Mesenchymal stem cell (in vitro differentiated cells and primary cell): ENCODE results near the gene ZFP91.

ENCODE experiments used
- DNase-seq: peaks from one replicate; pipeline ENCODE4 v3.0.0-alpha.2; 2013
- H2AFZ ChIP-seq: one replicate; pipeline ENCODE4 v1.6.1; 2013; ENCODE audit warnings: low read depth, mild to moderate bottlenecking, control low read depth, inconsistent platforms, low read length, moderate library complexity
- H2AK5ac ChIP-seq: 2 replicates; pipeline ENCODE4 v1.6.1; 2013; ENCODE audit warnings: low read length, moderate library complexity, mild to moderate bottlenecking, inconsistent platforms; ENCODE audit not compliant: severe bottlenecking
- H2BK120ac ChIP-seq: one replicate; pipeline ENCODE4 v1.6.1; 2013; ENCODE audit warnings: low read depth, mild to moderate bottlenecking, inconsistent platforms, low read length, moderate library complexity
- H2BK12ac ChIP-seq, 2 experiments: one replicate each; pipeline ENCODE4 v1.6.1; 2013; ENCODE audit warnings: inconsistent platforms in 2 of 2, low read length in 2 of 2, mild to moderate bottlenecking in 2 of 2, moderate library complexity in 2 of 2, control low read depth in 1 of 2
- H2BK15ac ChIP-seq: one replicate; pipeline ENCODE4 v1.6.1; 2013; ENCODE audit warnings: mild to moderate bottlenecking, low read depth, inconsistent platforms; ENCODE audit not compliant: poor library complexity, severe bottlenecking
- H2BK5ac ChIP-seq: 2 replicates; pipeline ENCODE4 v1.6.1; 2013; ENCODE audit warnings: low read depth, mild to moderate bottlenecking, low read length, control low read depth, inconsistent platforms; ENCODE audit not compliant: poor library complexity, severe bottlenecking
- H3K14ac ChIP-seq, 2 experiments: one replicate each; pipeline ENCODE4 v1.6.1; 2013; ENCODE audit warnings: inconsistent platforms in 2 of 2, low read length in 2 of 2, control low read depth in 1 of 2, mild to moderate bottlenecking in 1 of 2, moderate library complexity in 1 of 2
- H3K18ac ChIP-seq, 2 experiments: one replicate each; pipeline ENCODE4 v1.6.1; 2013; ENCODE audit warnings: inconsistent platforms in 2 of 2, low read length in 2 of 2, control low read depth in 1 of 2, low read depth in 1 of 2, mild to moderate bottlenecking in 1 of 2
- H3K23ac ChIP-seq, 2 experiments: one replicate each; pipeline ENCODE4 v1.6.1; 2013; ENCODE audit warnings: inconsistent platforms in 2 of 2, low read length in 2 of 2, mild to moderate bottlenecking in 2 of 2, moderate library complexity in 2 of 2, control low read depth in 1 of 2
- H3K27ac ChIP-seq: 2 replicates; pipeline ENCODE4 v1.5.1; 2013; ENCODE audit warnings: mild to moderate bottlenecking, moderate library complexity, low read length, control low read depth, inconsistent platforms; ENCODE audit not compliant: poor library complexity, severe bottlenecking
- H3K27me3 ChIP-seq, 2 experiments: 2 replicates each; pipeline versions ENCODE4 v1.6.1 to v1.7.0; 2013; ENCODE audit warnings: low read length in 2 of 2, mild to moderate bottlenecking in 2 of 2, moderate library complexity in 2 of 2, control low read depth in 1 of 2, inconsistent platforms in 1 of 2; ENCODE audit not compliant: control insufficient read depth in 1 of 2, insufficient read depth in 1 of 2
- H3K36me3 ChIP-seq, 2 experiments: 2 replicates each; pipeline versions ENCODE4 v1.6.1 to v1.7.0; 2013; ENCODE audit warnings: low read length in 2 of 2, control low read depth in 1 of 2, inconsistent platforms in 1 of 2, low read depth in 1 of 2, mild to moderate bottlenecking in 1 of 2; ENCODE audit not compliant: insufficient read depth in 2 of 2, control insufficient read depth in 1 of 2
- H3K4ac ChIP-seq, 2 experiments: one replicate each; pipeline ENCODE4 v1.6.1; 2013; ENCODE audit warnings: inconsistent platforms in 2 of 2, low read length in 2 of 2, mild to moderate bottlenecking in 2 of 2, moderate library complexity in 2 of 2, control low read depth in 1 of 2, low read depth in 1 of 2
- H3K4me1 ChIP-seq: 2 replicates; pipeline ENCODE4 v1.6.1; 2013; ENCODE audit warnings: low read depth, low read length, control low read depth; ENCODE audit not compliant: control insufficient read depth, insufficient read depth
- H3K4me2 ChIP-seq: 2 replicates; pipeline ENCODE4 v1.6.1; 2013; ENCODE audit warnings: low read length, mild to moderate bottlenecking, inconsistent platforms; ENCODE audit not compliant: poor library complexity, severe bottlenecking
- H3K4me3 ChIP-seq, 2 experiments: 2 replicates each; pipeline versions ENCODE4 v1.5.1 to v1.7.0; 2013; ENCODE audit warnings: low read length in 2 of 2, mild to moderate bottlenecking in 2 of 2, control low read depth in 1 of 2, low read depth in 1 of 2; ENCODE audit not compliant: insufficient read depth in 1 of 2
- H3K79me1 ChIP-seq: replicated peaks from 2 replicates; pipeline ENCODE4 v1.6.1; 2013; ENCODE audit warnings: mild to moderate bottlenecking, control low read depth, low read length, inconsistent platforms; ENCODE audit not compliant: poor library complexity, severe bottlenecking
- H3K9ac ChIP-seq: 2 replicates; pipeline ENCODE4 v1.7.0; 2013; ENCODE audit warnings: mild to moderate bottlenecking, low read length, moderate library complexity
- H3K9me3 ChIP-seq: 2 replicates; pipeline ENCODE4 v1.7.0; 2013; ENCODE audit warnings: mild to moderate bottlenecking, low read length; ENCODE audit not compliant: control insufficient read depth
- H4K8ac ChIP-seq: one replicate; pipeline ENCODE4 v1.6.1; 2013; ENCODE audit warnings: inconsistent platforms, mild to moderate bottlenecking, low read length, moderate library complexity
- H4K91ac ChIP-seq: one replicate; pipeline ENCODE4 v1.6.1; 2013; ENCODE audit warnings: mild to moderate bottlenecking, low read length, inconsistent platforms
- WGBS: methylation state at CpG from one replicate; pipeline ENCODE4 v1.1.7; 2013; ENCODE audit warnings: mixed read lengths; 5-methylcytosine and 5-hydroxymethylcytosine counted together

Gene ZFP91

GRCh38 chr11:58629857-58630256 is 51.0 kb downstream of the ZFP91 start:
- H3K36me3 ChIP-seq: peaks cover 3 to 21% of the 10 kb centered on the region in 2 experiments
- H2BK120ac ChIP-seq: no peak overlapping the region
- peak overlapping the region; percentile 97 for H2AK5ac ChIP-seq
- H4K91ac ChIP-seq: no peak overlapping the region
- peak overlapping the region; percentile 63 for H3K27ac ChIP-seq
- H3K14ac ChIP-seq: peak overlapping the region in 1 of 2 experiments; percentile 8
- H3K27me3 ChIP-seq: no peaks in the 10 kb centered on the region
- H3K9me3 ChIP-seq: no peaks in the 10 kb centered on the region
- H2BK12ac ChIP-seq: no peak overlapping the region
- H4K8ac ChIP-seq: no peak overlapping the region
- 48% methylated on average over 2 of the region's 2 CpGs for WGBS
- H3K18ac ChIP-seq: no peak overlapping the region
- no peak overlapping the region for H3K23ac ChIP-seq
- H3K79me1 ChIP-seq: peaks cover 3% of the 10 kb centered on the region
- H3K9ac ChIP-seq: no peak overlapping the region
- no peak overlapping the region for H2BK15ac ChIP-seq
- H2BK5ac ChIP-seq: no peak overlapping the region
- H3K4me3 ChIP-seq: no peak overlapping the region
- no peak overlapping the region for H3K4ac ChIP-seq
- H2AFZ ChIP-seq: no peak overlapping the region
- peaks cover 5% of the 10 kb centered on the region for H3K4me1 ChIP-seq
- peak; percentile 58 for DNase-seq
- H3K4me2 ChIP-seq: no peak overlapping the region

GRCh38 chr11:58631378-58631777 is 52.5 kb downstream of the ZFP91 start:
- Histone ChIP-seq H3K27me3 (no peaks in the 10 kb centered on the region), H3K79me1 (peaks cover 3% of the 10 kb centered on the region), H2BK5ac (no peak overlapping the region), H3K4ac (no peak overlapping the region), H3K18ac (no peak overlapping the region), H3K4me1 (peaks cover 5% of the 10 kb centered on the region), H3K9me3 (no peaks in the 10 kb centered on the region), H3K4me2 (no peak overlapping the region), H3K27ac (no peak overlapping the region), H2AFZ (no peak overlapping the region), H3K4me3 (no peak overlapping the region), H4K91ac (no peak overlapping the region), H3K23ac (no peak overlapping the region), H3K9ac (no peak overlapping the region), H2BK15ac (no peak overlapping the region), H3K14ac (no peak overlapping the region), H2BK12ac (no peak overlapping the region), H2BK120ac (no peak overlapping the region), H3K36me3 (peaks cover 3 to 10% of the 10 kb centered on the region in 2 experiments), H2AK5ac (no peak overlapping the region), H4K8ac (no peak overlapping the region)
- no peak for DNase-seq
- 92% methylated on average over 3 of the region's 3 CpGs for WGBS

GRCh38 chr11:58632510-58632909 is 53.6 kb downstream of the ZFP91 start:
- Histone ChIP-seq H4K8ac (no peak overlapping the region), H3K27me3 (no peaks in the 10 kb centered on the region), H3K4me2 (no peak overlapping the region), H2AFZ (no peak overlapping the region), H3K14ac (no peak overlapping the region), H3K9me3 (no peaks in the 10 kb centered on the region), H2BK12ac (no peak overlapping the region), H3K23ac (no peak overlapping the region), H2BK5ac (no peak overlapping the region), H2BK15ac (no peak overlapping the region), H2BK120ac (no peak overlapping the region), H4K91ac (no peak overlapping the region), H3K4me3 (no peak overlapping the region), H3K79me1 (peaks cover 3% of the 10 kb centered on the region), H2AK5ac (no peak overlapping the region), H3K9ac (no peak overlapping the region), H3K18ac (no peak overlapping the region), H3K4me1 (peaks cover 5% of the 10 kb centered on the region), H3K27ac (no peak overlapping the region), H3K4ac (no peak overlapping the region), H3K36me3 (peaks cover 3 to 6% of the 10 kb centered on the region in 2 experiments)
- 98% methylated on average over 1 of the region's 1 CpG for WGBS
- DNase-seq: no peak

- Histone ChIP-seq H4K8ac (no peak overlapping the region), H3K27me3 (peaks cover 0 to 6% of the 10 kb centered on the region in 2 experiments), H3K9me3 (no peaks in the 10 kb centered on the region), H2BK120ac (no peak overlapping the region), H2AFZ (no peak overlapping the region), H3K4ac (no peak overlapping the region), H3K27ac (no peak overlapping the region), H3K4me1 (no peaks in the 10 kb centered on the region), H3K4me2 (no peak overlapping the region), H3K4me3 (no peak overlapping the region), H3K9ac (no peak overlapping the region), H2BK12ac (no peak overlapping the region), H3K23ac (no peak overlapping the region), H3K18ac (no peak overlapping the region), H2BK15ac (no peak overlapping the region), H3K14ac (no peak overlapping the region), H4K91ac (no peak overlapping the region), H2AK5ac (no peak overlapping the region), H3K36me3 (no peaks in the 10 kb centered on the region), H3K79me1 (no peaks in the 10 kb centered on the region), H2BK5ac (no peak overlapping the region)
- DNase-seq: no peak
- WGBS: 80% methylated on average over 3 of the region's 3 CpGs
These were observed 57.7 kb downstream of the ZFP91 start for GRCh38 chr11:58636587-58636986.
